HCT116 (cell line): ENCODE measurements around the gene GRK5. TPM values are rescaled to one million over a fixed set of nuclear protein-coding genes. Genes with fewer than 3 reads are reported as not detected.

ENCODE experiments used
- ATAC-seq: fragments of 200-7000 bp; cut with Tn5 transposase; 2 replicates; pipeline ENCODE4 v1.9.1; 2020; ENCODE audit warnings: mild to moderate bottlenecking, moderate library complexity
- BruUV-seq: library from RNA; stranded (reverse); fragments of 400-500 nt; replicated peaks from 2 replicates; lab custom pipeline; 2021; lab: Mats Ljungman, UMichigan
- CTCF ChIA-PET: fragments of 300-600 bp; sonication (Branson Sonifier 250); formaldehyde crosslinking; loops from one replicate; lab custom pipeline; 2021; ENCODE audit warnings: antibody characterized with exemption; lab: Charles Lee
- POLR2A ChIA-PET: fragments of 300-600, 350-600 bp; sonication (Branson Sonifier 250); formaldehyde crosslinking; loops from one replicate; lab custom pipeline; 2021; ENCODE audit warnings: antibody characterized with exemption; lab: Charles Lee
- RAD21 ChIA-PET, 2 experiments: fragments of 300-600 bp; sonication (Branson Sonifier 250); formaldehyde crosslinking; loops; one replicate each; lab custom pipeline; 2023; ENCODE audit warnings: low total read pairs in 2 of 2; ENCODE audit not compliant: uncharacterized antibody in 2 of 2, unreplicated experiment in 2 of 2, low non-redundant PET in 1 of 2; lab: Charles Lee
- DNase-seq: peaks from one replicate; pipeline ENCODE4 v3.0.0-alpha.2; 2010; ENCODE audit warnings: low read depth, low spot score
- H2AFZ ChIP-seq: fragments of 200-600 bp; shearing (Covaris generic), sonication (generic); 2 replicates; pipeline ENCODE4 v1.6.1; 2017; ENCODE audit warnings: low read depth, mixed run types, mixed read lengths, antibody characterized with exemption, low read length; ENCODE audit not compliant: poor library complexity, severe bottlenecking
- H3K27ac ChIP-seq: 2 replicates; pipeline ENCODE4 v1.5.1; 2012; ENCODE audit warnings: low read depth, low read length
- H3K27me3 ChIP-seq: fragments of 200-600 bp; sonication (generic); 2 replicates; pipeline ENCODE4 v1.6.1; 2016; ENCODE audit warnings: mixed run types, low read length, mixed read lengths; ENCODE audit not compliant: insufficient read depth
- H3K36me3 ChIP-seq, 2 experiments: fragments of 200-500 bp in 1 of 2; fragments of 200-600 bp in 1 of 2; sonication (Bioruptor generic) in 1 of 2; sonication (generic) in 1 of 2; 2 replicates each; pipeline versions ENCODE4 v1.5.1 to v1.6.1; 2014 to 2016; ENCODE audit warnings: low read length in 2 of 2, inconsistent platforms in 1 of 2, mixed read lengths in 1 of 2, mixed run types in 1 of 2; ENCODE audit not compliant: insufficient read depth in 2 of 2, control insufficient read depth in 1 of 2
- H3K4me1 ChIP-seq, 2 experiments: fragments of 200-600 bp in 1 of 2; sonication (generic) in 1 of 2; 2 replicates each; pipeline versions ENCODE4 v1.5.1 to v1.6.1; 2012 to 2017; ENCODE audit warnings: low read length in 2 of 2, inconsistent platforms in 1 of 2, mild to moderate bottlenecking in 1 of 2, mixed read lengths in 1 of 2, mixed run types in 1 of 2, moderate library complexity in 1 of 2; ENCODE audit not compliant: insufficient read depth in 2 of 2, control insufficient read depth in 1 of 2
- H3K4me2 ChIP-seq: fragments of 200-600 bp; sonication (generic); 2 replicates; pipeline ENCODE4 v1.6.1; 2017; ENCODE audit warnings: mixed run types, low read length, mixed read lengths
- H3K4me3 ChIP-seq, 2 experiments: fragments of 200-600 bp in 1 of 2; sonication (generic) in 1 of 2; replicated peaks in 1 of 2; 2 replicates each; pipeline ENCODE4 v1.5.1; 2011 to 2016; ENCODE audit warnings: low read length in 2 of 2, control low read depth in 1 of 2, low read depth in 1 of 2, mild to moderate bottlenecking in 1 of 2, mixed read lengths in 1 of 2, mixed run types in 1 of 2
- H3K79me2 ChIP-seq: fragments of 200-600 bp; sonication (generic); 2 replicates; pipeline ENCODE4 v1.6.1; 2017; ENCODE audit warnings: mild to moderate bottlenecking, mixed run types, low read length, moderate library complexity, mixed read lengths; ENCODE audit not compliant: insufficient read depth
- H3K9ac ChIP-seq: fragments of 200-600 bp; sonication (generic); 2 replicates; pipeline ENCODE4 v1.6.1; 2016; ENCODE audit warnings: low read length, mixed read lengths
- H3K9me2 ChIP-seq: fragments of 200-600 bp; sonication (generic), shearing (Covaris generic); 2 replicates; pipeline ENCODE4 v1.6.1; 2017; ENCODE audit warnings: mixed run types, mild to moderate bottlenecking, moderate library complexity; ENCODE audit not compliant: insufficient read depth
- H3K9me3 ChIP-seq, 2 experiments: fragments of 200-500 bp in 1 of 2; fragments of 200-600 bp in 1 of 2; sonication (Bioruptor generic) in 1 of 2; sonication (generic) in 1 of 2; 2 replicates each; pipeline ENCODE4 v1.6.1; 2014 to 2017; ENCODE audit warnings: low read length in 2 of 2, mixed read lengths in 2 of 2, inconsistent platforms in 1 of 2, low read depth in 1 of 2, mild to moderate bottlenecking in 1 of 2, mixed run types in 1 of 2, moderate library complexity in 1 of 2; ENCODE audit not compliant: control insufficient read depth in 1 of 2, insufficient read depth in 1 of 2
- H4K20me1 ChIP-seq: fragments of 200-600 bp; sonication (generic), shearing (Covaris generic); 2 replicates; pipeline ENCODE4 v1.6.1; 2017; ENCODE audit warnings: mixed run types, mild to moderate bottlenecking, moderate library complexity; ENCODE audit not compliant: insufficient read depth
- CEBPB ChIP-seq: IDR thresholded peaks from 2 replicates; pipeline ENCODE4 v1.6.1; 2012; ENCODE audit warnings: low read depth
- EGR1 ChIP-seq: IDR thresholded peaks from 2 replicates; pipeline ENCODE4 v1.6.1; 2012; ENCODE audit warnings: low read depth
- ELF1 ChIP-seq: IDR thresholded peaks from 2 replicates; pipeline ENCODE4 v1.6.1; 2012; ENCODE audit warnings: low read depth, borderline replicate concordance
- EZH2phosphoT487 ChIP-seq: fragments of 200-600 bp; IDR thresholded peaks from 2 replicates; pipeline ENCODE4 v1.6.1; 2018; ENCODE audit warnings: antibody characterized with exemption, borderline replicate concordance
- POLR2AphosphoS5 ChIP-seq: IDR thresholded peaks from 2 replicates; pipeline ENCODE4 v1.6.1; 2011; ENCODE audit warnings: mild to moderate bottlenecking, low read depth, low read length, moderate library complexity
- RAD21 ChIP-seq: IDR thresholded peaks from 2 replicates; pipeline ENCODE4 v1.6.1; 2012; ENCODE audit warnings: low read depth, mild to moderate bottlenecking
- SIN3A ChIP-seq: IDR thresholded peaks from 2 replicates; pipeline ENCODE4 v1.6.1; 2012; ENCODE audit warnings: low read depth
- SP1 ChIP-seq: IDR thresholded peaks from 2 replicates; pipeline ENCODE4 v1.6.1; 2012; ENCODE audit warnings: low read depth
- YY1 ChIP-seq: IDR thresholded peaks from 2 replicates; pipeline ENCODE4 v1.6.1; 2011; ENCODE audit warnings: low read length, low read depth, moderate library complexity, mild to moderate bottlenecking; ENCODE audit not compliant: insufficient replicate concordance; ENCODE audit errors: extremely low read depth
- intact Hi-C: fragments of 100-400 bp; cut with micrococcal nuclease; formaldehyde crosslinking; loops from 2 replicates; pipeline ENCODE4 v1.10.0; 2022
- total RNA-seq: library from RNA; stranded (reverse); gene quantifications from one replicate; pipeline ENCODE4 v1.2.1, GENCODE V29; 2021; ENCODE audit not compliant: unreplicated experiment
- TF ChIP-seq, protein P1 (sequence below), 3 experiments: fragments of 200-600 bp in 1 of 3; sonication (generic) in 1 of 3; IDR thresholded peaks in 2 of 3; conservative IDR thresholded peaks in 1 of 3; 2 replicates each; pipeline ENCODE4 v1.5.1; 2012 to 2017; ENCODE audit warnings: low read depth in 2 of 3, low read length in 2 of 3, antibody characterized with exemption in 1 of 3, borderline replicate concordance in 1 of 3, control low read depth in 1 of 3, mild to moderate bottlenecking in 1 of 3, mixed read lengths in 1 of 3, mixed run types in 1 of 3, moderate library complexity in 1 of 3; ENCODE audit not compliant: insufficient read depth in 1 of 3
- TF ChIP-seq, protein P2 (sequence below): IDR thresholded peaks from 2 replicates; pipeline ENCODE4 v1.6.1; 2011; ENCODE audit warnings: mild to moderate bottlenecking, low read length, moderate library complexity; ENCODE audit not compliant: insufficient replicate concordance; ENCODE audit errors: extremely low read depth
- TF ChIP-seq, protein P3 (sequence below): IDR thresholded peaks from 2 replicates; pipeline ENCODE4 v1.6.1; 2012; ENCODE audit warnings: low read depth

Gene GRK5
- total RNA-seq, 1 experiment from 2014 or later: 7.3 TPM

DNA sequence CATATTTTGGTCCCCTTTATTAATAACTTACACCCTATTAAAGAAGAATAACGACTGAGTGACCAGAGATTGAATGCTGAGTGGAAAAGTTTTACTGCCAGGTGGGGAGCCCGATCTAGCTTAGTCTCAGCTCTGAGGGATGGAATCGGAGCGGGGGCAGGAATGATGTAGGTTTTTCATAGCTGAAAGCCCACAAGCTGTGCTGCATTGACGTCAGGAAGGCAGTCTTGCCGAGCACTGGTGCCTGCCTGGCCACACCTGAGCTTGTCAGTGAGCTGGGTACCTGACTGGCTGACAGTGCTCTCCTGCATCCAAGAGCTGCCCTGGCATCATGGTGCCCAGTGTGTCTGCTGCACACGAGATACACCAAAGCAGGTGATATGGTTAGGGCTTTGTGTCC lies 34.8 kb downstream of the GRK5 start:
- Histone ChIP-seq H3K27ac (no peak overlapping the region), H2AFZ (no peak overlapping the region), H3K4me3 (no peak overlapping the region), H3K36me3 (no peaks in the 10 kb centered on the region), H3K9me3 (no peaks in the 10 kb centered on the region), H3K27me3 (no peaks in the 10 kb centered on the region), H3K9me2 (no peaks in the 10 kb centered on the region), H3K4me2 (no peak overlapping the region), H3K4me1 (peaks cover 0 to 18% of the 10 kb centered on the region in 2 experiments; a peak in 1 of 4 replicates), H3K79me2 (no peaks in the 10 kb centered on the region), H3K9ac (no peak overlapping the region), H4K20me1 (no peaks in the 10 kb centered on the region)
- DNase-seq (no peak), ATAC-seq (no peak)
- no TSS peak for BruUV-seq
- RAD21 ChIA-PET: interaction anchor here in 1 of 2 experiments (0.7 kb wide), 1 partner anchor 13 kb away, joined by 4 read pairs; no protein-coding TSS in a partner anchor
- POLR2A ChIA-PET: interaction anchor here (0.9 to 3.8 kb wide), 2 partner anchors 11 to 22 kb away, joined by 3 to 16 read pairs; no protein-coding TSS in a partner anchor
- intact Hi-C loops: no loop called here
- CTCF ChIA-PET: interaction anchor here (1.2 kb wide), 1 partner anchor 33 kb away, joined by 7 read pairs; no protein-coding TSS in a partner anchor
- TF ChIP-seq ELF1: no peak
- TF ChIP-seq, protein P1, sequence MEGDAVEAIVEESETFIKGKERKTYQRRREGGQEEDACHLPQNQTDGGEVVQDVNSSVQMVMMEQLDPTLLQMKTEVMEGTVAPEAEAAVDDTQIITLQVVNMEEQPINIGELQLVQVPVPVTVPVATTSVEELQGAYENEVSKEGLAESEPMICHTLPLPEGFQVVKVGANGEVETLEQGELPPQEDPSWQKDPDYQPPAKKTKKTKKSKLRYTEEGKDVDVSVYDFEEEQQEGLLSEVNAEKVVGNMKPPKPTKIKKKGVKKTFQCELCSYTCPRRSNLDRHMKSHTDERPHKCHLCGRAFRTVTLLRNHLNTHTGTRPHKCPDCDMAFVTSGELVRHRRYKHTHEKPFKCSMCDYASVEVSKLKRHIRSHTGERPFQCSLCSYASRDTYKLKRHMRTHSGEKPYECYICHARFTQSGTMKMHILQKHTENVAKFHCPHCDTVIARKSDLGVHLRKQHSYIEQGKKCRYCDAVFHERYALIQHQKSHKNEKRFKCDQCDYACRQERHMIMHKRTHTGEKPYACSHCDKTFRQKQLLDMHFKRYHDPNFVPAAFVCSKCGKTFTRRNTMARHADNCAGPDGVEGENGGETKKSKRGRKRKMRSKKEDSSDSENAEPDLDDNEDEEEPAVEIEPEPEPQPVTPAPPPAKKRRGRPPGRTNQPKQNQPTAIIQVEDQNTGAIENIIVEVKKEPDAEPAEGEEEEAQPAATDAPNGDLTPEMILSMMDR (IDR thresholded peaks at IDR 0.05 in 2 of 3, conservative IDR thresholded peaks at IDR 0.05 in 1 of 3; ENCODE audit: borderline replicate concordance in 1 of 3, insufficient read depth in 1 of 3, low read depth in 2 of 3, low read length in 2 of 3): no peak
- no peak for TF ChIP-seq RAD21
- TF ChIP-seq, protein P2, sequence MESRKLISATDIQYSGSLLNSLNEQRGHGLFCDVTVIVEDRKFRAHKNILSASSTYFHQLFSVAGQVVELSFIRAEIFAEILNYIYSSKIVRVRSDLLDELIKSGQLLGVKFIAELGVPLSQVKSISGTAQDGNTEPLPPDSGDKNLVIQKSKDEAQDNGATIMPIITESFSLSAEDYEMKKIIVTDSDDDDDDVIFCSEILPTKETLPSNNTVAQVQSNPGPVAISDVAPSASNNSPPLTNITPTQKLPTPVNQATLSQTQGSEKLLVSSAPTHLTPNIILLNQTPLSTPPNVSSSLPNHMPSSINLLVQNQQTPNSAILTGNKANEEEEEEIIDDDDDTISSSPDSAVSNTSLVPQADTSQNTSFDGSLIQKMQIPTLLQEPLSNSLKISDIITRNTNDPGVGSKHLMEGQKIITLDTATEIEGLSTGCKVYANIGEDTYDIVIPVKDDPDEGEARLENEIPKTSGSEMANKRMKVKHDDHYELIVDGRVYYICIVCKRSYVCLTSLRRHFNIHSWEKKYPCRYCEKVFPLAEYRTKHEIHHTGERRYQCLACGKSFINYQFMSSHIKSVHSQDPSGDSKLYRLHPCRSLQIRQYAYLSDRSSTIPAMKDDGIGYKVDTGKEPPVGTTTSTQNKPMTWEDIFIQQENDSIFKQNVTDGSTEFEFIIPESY: no peak
- TF ChIP-seq EZH2phosphoT487: no peak
- TF ChIP-seq SP1: no peak
- TF ChIP-seq, protein P3, sequence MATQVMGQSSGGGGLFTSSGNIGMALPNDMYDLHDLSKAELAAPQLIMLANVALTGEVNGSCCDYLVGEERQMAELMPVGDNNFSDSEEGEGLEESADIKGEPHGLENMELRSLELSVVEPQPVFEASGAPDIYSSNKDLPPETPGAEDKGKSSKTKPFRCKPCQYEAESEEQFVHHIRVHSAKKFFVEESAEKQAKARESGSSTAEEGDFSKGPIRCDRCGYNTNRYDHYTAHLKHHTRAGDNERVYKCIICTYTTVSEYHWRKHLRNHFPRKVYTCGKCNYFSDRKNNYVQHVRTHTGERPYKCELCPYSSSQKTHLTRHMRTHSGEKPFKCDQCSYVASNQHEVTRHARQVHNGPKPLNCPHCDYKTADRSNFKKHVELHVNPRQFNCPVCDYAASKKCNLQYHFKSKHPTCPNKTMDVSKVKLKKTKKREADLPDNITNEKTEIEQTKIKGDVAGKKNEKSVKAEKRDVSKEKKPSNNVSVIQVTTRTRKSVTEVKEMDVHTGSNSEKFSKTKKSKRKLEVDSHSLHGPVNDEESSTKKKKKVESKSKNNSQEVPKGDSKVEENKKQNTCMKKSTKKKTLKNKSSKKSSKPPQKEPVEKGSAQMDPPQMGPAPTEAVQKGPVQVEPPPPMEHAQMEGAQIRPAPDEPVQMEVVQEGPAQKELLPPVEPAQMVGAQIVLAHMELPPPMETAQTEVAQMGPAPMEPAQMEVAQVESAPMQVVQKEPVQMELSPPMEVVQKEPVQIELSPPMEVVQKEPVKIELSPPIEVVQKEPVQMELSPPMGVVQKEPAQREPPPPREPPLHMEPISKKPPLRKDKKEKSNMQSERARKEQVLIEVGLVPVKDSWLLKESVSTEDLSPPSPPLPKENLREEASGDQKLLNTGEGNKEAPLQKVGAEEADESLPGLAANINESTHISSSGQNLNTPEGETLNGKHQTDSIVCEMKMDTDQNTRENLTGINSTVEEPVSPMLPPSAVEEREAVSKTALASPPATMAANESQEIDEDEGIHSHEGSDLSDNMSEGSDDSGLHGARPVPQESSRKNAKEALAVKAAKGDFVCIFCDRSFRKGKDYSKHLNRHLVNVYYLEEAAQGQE: no peak
- TF ChIP-seq POLR2AphosphoS5: no peak
- no peak for TF ChIP-seq SIN3A
- no peak for TF ChIP-seq YY1
- no peak for TF ChIP-seq CEBPB
- no peak for TF ChIP-seq EGR1
